ENCODE data around the gene FIBP. TPM values are rescaled to one million over a fixed set of nuclear protein-coding genes. Genes with fewer than 3 reads are reported as not detected.

The FIBP gene
- total RNA-seq, 4 donors from 2014 or later = 33.2 to 74.3 (median 48.6) TPM

DNA sequence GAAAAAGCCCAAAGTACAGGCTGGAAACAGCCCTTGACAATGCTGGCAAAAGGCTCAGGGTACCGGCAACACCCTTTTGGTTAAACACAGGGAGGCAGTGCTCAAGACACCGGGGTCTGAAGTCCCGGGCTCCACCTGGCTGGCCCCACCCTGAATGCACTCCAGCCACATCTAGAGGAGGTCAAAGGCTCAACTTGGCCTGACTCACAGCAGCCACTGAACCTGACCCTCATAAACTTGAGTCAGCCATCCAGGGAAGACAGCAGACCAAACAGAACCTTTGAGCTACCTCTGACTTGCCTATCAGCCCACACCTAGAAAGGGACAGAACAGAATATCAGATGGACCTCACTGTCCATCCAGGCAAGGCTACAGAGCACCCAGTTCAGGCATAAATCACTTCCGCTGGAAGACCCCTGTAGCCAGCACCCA is 34.1 kb downstream of the FIBP start:
- Histone ChIP-seq H3K36me3 (peaks cover 22 to 65% (median 60%) of the 10 kb centered on the region in 4 donors), H3K27me3 (no peaks in the 10 kb centered on the region)
- intact Hi-C loops (cut with DNase I) = no loop called here

DNA sequence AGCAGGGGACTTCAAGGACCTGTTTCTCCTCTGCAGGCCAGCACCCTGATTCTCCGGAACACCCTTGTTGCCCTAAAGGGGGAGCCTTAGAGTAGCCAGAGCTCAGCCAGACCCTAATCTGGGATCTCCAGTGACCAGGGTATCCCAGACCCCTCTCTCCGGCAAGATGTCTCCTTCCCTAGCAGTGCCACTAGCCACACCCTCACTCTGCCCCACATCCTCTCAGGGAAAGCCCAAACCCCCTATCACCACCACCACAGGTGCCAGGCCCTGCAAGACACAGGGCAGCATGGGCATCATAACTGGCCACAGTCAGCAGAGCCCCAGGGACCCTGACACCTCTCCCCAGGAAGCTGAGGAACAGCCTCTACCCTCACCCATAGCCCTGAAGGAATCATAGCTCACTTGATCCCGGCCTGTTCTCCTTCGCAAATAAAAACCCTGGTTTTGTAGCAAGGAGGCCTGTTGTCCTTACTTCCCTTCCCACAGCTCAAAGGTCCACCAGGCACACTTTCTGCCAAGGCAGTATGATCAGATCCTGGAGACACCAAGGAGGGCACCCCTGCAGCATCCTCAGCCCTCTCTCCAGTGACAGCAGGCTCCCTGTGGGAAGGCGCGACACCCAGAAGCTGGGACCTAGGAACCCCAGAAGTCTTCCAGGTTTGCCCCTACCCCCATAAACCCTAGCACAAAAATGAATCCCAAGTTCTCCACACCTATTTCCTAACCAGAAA is 34.9 kb downstream of the FIBP start:
- WGBS = 79% methylated on average over 6 of the region's 6 CpGs

More for the DNA sequence above, 34.1 kb downstream of the FIBP start:
- WGBS = 94% methylated on average over 3 of the region's 4 CpGs
- no peak for DNase-seq (ENCODE audit: extremely low spot score)
- H3K4me1 ChIP-seq = peaks cover 21 to 51% (median 45%) of the 10 kb centered on the region in 4 donors
- H3K9me3 ChIP-seq = peaks cover 0 to 9% (median 3%) of the 10 kb centered on the region in 4 donors
- TF ChIP-seq, protein P1, sequence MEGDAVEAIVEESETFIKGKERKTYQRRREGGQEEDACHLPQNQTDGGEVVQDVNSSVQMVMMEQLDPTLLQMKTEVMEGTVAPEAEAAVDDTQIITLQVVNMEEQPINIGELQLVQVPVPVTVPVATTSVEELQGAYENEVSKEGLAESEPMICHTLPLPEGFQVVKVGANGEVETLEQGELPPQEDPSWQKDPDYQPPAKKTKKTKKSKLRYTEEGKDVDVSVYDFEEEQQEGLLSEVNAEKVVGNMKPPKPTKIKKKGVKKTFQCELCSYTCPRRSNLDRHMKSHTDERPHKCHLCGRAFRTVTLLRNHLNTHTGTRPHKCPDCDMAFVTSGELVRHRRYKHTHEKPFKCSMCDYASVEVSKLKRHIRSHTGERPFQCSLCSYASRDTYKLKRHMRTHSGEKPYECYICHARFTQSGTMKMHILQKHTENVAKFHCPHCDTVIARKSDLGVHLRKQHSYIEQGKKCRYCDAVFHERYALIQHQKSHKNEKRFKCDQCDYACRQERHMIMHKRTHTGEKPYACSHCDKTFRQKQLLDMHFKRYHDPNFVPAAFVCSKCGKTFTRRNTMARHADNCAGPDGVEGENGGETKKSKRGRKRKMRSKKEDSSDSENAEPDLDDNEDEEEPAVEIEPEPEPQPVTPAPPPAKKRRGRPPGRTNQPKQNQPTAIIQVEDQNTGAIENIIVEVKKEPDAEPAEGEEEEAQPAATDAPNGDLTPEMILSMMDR (IDR thresholded peaks at IDR 0.05) = no peak
- TF ChIP-seq EP300 (IDR thresholded peaks at IDR 0.05) (no peak), POLR2AphosphoS5 (IDR thresholded peaks at IDR 0.05) (no peak), POLR2A (IDR thresholded peaks at IDR 0.05; ENCODE audit: low read depth) (no peak)
- H3K27ac ChIP-seq (replicated peaks in 1 of 4) = peak overlapping the region in 1 of 4 donors; percentile 100
- H3K4me3 ChIP-seq = no peak overlapping the region

DNA sequence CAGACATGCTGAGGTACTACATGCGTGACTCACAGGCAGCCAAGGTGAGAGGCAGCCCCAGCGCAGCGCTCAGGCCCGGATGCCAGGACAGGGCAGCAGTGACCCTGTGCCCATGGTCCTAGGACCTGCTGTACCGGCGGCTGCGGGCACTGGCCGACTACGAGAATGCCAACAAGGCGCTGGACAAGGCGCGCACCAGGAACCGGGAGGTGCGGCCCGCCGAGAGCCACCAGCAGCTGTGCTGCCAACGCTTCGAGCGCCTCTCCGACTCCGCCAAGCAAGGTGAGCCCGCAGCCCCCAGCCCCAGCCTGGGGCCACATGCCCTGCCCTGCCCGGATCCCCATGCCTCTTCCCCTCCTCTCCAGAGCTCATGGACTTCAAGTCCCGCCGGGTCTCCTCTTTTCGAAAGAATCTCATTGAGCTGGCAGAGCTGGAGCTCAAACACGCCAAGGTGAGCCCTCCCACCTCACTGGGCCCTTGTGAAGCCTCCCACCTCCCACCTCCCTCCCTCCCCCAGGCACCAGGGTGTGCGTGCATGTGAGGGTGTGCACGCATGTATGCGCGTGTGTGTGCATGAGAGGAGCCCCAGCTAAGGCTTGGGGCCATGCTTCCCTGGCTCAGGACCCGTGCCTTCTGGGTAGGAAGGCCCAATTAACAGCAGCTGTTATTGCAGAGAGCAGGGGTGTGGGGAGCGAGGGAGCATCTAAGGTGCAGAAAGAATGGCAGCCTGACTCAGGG is 35.6 kb downstream of the FIBP start:
- no peak overlapping the region for H3K4me3 ChIP-seq
- H3K36me3 ChIP-seq = peaks cover 22 to 65% (median 60%) of the 10 kb centered on the region in 4 donors
- H3K27me3 ChIP-seq = no peaks in the 10 kb centered on the region
- WGBS = 88% methylated on average over 25 of the region's 33 CpGs
- peak overlapping the region in 1 of 4 donors; percentile 19 for H3K27ac ChIP-seq (replicated peaks in 1 of 4)
- no peak for TF ChIP-seq POLR2A (IDR thresholded peaks at IDR 0.05; ENCODE audit: low read depth)
- no peak for TF ChIP-seq POLR2AphosphoS5 (IDR thresholded peaks at IDR 0.05)
- TF ChIP-seq, protein P1 (IDR thresholded peaks at IDR 0.05) = no peak
- TF ChIP-seq EP300 (IDR thresholded peaks at IDR 0.05) = no peak
- no peak for DNase-seq (ENCODE audit: extremely low spot score)
- peaks cover 0 to 9% (median 3%) of the 10 kb centered on the region in 4 donors for H3K9me3 ChIP-seq
- intact Hi-C loops (cut with DNase I) = no loop called here
- H3K4me1 ChIP-seq = peaks cover 21 to 49% (median 38%) of the 10 kb centered on the region in 4 donors

More for the DNA sequence above, 34.9 kb downstream of the FIBP start:
- Histone ChIP-seq H3K36me3 (peaks cover 22 to 65% (median 60%) of the 10 kb centered on the region in 4 donors), H3K9me3 (peaks cover 0 to 9% (median 3%) of the 10 kb centered on the region in 4 donors), H3K4me1 (peaks cover 21 to 49% (median 39%) of the 10 kb centered on the region in 4 donors), H3K4me3 (no peak overlapping the region), H3K27me3 (no peaks in the 10 kb centered on the region), H3K27ac (replicated peaks in 1 of 4) (peak overlapping the region in 1 of 4 donors; percentile 19)
- TF ChIP-seq, protein P1 (IDR thresholded peaks at IDR 0.05) = no peak
- TF ChIP-seq POLR2AphosphoS5 (IDR thresholded peaks at IDR 0.05) (no peak), EP300 (IDR thresholded peaks at IDR 0.05) (no peak), POLR2A (IDR thresholded peaks at IDR 0.05; ENCODE audit: low read depth) (no peak)
- intact Hi-C loops (cut with DNase I) = no loop called here
- no peak for DNase-seq (ENCODE audit: extremely low spot score)

DNA sequence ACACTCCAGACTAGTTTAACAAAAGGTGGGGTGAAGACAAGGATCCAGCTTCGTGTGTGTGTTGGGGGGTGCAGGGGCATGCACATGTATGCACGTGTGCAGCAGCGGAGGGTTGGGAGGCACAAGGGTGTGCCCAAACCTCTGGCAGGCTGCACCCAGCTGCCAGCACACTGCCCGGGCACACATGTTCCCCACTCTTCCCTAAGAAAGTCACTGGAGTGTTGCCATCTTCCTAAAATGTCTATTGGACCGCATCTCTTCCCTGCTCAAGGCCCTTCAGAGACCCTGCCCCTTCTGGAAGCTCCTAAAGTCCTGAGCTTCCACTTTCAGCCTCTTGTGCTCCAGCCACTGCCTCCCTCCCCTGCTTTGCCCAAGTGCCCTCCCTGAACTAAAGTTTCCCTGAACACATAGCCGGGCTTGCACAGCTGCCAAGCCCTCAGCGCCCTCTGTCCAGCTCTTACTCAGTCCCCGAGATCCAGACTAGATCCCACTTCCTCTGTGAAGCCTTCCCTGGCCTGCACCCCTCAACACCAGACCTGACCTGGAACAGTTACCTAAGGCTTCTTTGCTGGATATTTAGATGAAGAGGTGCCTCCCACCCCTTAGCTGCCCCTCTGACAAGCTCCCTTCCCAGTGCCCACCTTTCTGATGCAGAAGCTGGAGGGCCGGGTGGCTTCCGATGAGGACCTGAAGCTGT is 36.3 kb downstream of the FIBP start:
- Histone ChIP-seq H3K4me1 (peaks cover 21 to 49% (median 38%) of the 10 kb centered on the region in 4 donors), H3K4me3 (no peak overlapping the region), H3K9me3 (peaks cover 0 to 9% (median 3%) of the 10 kb centered on the region in 4 donors), H3K27me3 (no peaks in the 10 kb centered on the region), H3K36me3 (peaks cover 22 to 65% (median 60%) of the 10 kb centered on the region in 4 donors), H3K27ac (replicated peaks in 1 of 4) (no peak overlapping the region)
- TF ChIP-seq POLR2AphosphoS5 (IDR thresholded peaks at IDR 0.05) = no peak
- TF ChIP-seq EP300 (IDR thresholded peaks at IDR 0.05) = no peak
- TF ChIP-seq, protein P1 (IDR thresholded peaks at IDR 0.05) = no peak
- TF ChIP-seq POLR2A (IDR thresholded peaks at IDR 0.05; ENCODE audit: low read depth) = no peak
- DNase-seq (ENCODE audit: extremely low spot score) = no peak
- intact Hi-C loops (cut with DNase I) = no loop called here
- 79% methylated on average over 8 of the region's 10 CpGs for WGBS
